ELF-1 (cell line): ENCODE data around the gene CD99.
A peak's percentile ranks its signal among the peaks of the same experiment; 100 is the strongest.
"Not testable (repeated sequence)": the region's sequence is repeated elsewhere in the genome, so short reads cannot be mapped to it uniquely, and the experiment has no call there.

Source experiments
- DNase-seq: peaks from one replicate; pipeline ENCODE4 v3.0.0-alpha.2; 2016; ENCODE audit warnings: low read depth, low spot score

Gene CD99

DNA sequence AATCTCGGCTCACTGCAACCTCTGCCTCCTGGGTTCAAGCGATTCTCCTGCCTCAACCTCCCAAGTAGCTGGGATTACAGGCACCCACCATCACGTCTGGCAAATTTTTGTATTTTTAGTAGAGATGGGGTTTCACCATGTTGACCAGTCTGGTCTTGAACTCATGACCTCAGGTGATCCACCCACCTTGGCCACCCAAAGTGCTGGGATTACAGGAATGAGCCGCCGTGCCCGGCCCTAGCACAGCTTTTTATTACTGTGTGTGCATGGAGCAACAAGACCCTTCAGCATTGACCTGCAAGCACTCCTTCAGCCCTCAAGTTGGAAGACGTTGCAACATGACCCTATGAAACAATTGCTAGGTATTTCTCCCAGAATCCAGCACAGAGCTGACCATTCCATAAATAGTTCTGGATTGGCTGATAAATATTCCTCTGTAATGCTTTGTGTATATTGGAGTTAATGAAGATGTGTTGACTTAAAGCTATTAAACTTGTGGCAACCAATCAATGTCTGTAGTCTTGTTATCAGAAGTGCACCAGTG is 15.4 kb upstream of the CD99 start:
- not testable (repeated sequence) for DNase-seq

DNA sequence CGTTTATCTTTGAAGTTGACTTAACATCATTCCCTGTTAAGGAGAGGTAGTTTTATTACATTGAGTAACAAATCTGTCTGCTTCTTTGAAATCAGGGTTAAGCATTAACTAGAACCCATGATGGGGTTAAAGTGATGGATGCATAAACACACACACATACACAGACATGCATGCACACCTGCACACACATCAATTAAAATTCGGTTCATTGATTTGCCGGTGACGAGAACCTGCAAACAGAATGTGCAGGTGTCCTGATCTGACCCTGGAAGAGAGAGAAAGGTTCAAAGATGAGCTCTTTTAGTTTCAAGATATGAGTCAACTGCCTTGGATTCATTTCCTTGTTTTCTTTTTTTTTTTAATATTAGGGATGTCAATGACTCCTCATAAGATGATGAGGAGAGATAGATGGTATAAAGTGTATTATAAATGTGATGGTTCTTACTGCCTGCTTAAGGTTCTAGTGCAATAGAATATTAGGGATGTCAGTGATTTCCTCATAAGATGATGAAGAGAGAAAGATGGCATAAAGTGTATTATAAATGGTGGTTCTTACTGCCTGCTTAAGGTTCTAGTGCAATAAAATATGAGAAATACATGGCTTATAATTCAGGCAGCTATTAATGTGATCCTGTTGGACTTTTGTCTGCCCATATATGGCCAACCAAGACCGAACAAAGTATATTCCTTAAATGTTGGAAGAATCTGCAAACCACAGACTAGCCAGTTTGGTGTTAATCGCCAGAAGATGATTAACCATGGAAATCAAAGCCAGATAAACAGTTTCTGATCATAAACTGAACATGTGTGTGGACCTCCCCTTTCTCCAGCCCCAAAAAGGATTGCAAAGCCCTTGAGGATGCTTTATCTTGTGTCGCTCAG is 14.1 kb upstream of the CD99 start:
- no peak for DNase-seq

DNA sequence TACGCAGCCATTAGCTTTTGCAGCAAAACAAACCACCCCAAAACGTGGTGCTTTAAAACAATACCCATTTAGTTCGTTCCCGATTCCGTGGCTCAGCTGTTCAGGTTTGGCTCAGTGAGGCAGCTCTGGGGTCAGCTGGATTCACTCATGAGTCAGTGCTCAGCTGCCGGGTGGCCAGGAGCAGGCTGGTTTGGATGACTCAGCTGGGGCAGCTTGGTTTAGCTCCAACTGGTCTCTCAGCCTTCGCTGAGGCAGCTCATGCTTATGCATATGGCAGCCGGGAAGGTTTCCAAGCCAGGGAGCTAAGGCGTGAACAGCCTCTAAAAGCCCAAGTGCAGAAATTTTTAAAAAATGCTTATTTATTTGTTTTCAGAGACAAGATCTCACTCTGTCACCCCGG is 13.3 kb upstream of the CD99 start:
- peak; percentile 59 for DNase-seq

DNA sequence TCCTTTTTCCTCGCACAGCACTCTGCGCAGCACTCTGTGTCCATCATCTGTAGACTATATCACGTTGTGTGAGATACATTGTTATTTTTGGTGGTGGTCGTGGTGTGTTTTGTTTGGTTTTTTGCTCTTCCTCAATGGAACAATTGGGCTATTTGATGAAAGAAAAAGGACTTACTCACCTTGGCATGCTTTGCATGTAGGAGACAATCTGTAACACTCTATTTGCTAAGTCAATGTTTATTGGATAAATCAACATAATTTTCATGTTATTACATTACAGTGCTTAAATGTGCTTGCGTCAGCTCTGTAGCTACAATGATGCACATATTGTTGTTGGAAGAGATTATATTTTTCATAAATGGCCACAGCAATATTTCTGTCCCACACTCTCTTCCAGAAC is 12.5 kb upstream of the CD99 start:
- no peak for DNase-seq

DNA sequence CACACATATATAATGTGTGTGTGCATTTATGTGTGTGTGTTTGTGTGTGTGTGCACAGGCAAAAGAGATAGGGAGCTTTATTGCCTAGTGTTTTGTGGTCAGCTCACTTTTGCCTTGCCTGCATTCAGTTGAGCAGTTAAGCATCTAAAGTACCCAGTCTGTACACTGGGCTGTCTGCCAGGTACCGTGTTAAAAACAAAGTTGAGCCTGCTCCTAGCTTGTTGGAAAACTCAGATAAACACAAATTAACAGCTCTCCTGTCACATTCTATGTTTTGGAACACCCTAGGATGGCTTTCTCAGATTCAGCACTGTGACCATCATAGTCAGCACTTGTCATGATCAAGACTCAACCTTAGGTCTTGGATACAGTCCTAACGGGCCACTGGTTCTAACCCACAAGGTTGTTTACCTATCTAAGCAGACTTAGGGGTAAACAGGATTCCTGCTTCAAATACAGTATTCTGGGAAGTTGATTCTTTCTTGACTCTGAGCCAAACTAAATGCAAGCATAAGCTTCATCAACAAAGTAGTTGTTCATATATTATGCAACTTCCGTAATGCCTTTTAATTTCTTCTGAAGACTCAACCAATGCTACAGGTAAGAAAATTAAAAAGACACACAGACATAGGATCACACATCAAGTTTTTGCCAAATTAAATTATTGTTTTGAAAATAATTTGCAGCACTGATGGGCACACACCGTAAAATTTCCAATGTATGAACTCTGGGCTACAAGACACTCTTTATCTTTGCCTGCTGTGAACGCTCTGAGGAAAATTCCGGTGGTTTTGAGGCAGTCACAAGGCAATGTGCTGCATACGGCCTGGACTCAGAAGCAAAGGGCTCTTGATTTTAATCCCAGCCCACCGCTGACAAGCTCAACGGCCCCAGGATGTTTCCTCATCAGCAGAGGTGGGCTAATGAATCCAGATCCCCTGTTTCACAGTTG is 11.3 kb upstream of the CD99 start:
- DNase-seq: no peak

DNA sequence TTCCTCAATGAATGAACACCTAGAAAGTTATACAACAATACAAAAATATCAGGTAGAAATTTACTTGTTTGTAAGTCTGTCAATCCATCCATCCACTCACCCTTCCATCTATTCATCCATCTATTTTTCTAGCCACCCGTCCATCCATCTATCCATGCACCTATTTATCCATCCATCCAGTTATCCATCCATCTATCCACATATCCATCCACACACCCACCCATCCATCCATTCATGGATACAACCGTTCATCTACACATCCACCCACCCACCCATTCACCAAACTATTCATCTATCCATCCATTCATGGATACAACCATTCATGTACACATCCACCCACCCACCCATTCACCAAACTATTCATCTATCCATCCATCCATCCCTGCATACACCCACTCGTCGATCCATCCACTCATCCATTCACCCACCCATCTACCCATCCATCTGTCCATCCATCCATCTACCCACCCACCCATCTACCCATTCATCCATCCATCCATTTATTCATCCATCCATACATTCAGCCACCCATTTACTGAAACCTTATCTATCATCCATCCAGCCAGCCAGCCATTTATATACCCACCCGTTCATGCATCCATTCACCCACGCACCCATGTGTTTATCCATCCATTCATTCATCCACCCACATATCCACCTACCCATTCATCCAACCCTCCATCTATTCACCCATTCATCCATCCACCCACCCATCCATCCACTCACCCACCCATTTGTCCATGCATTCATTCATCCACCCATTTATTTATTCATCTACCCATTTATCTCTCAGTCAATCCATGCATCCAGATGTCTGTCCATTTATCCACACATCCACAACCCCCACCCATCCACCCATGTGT is 10.4 kb upstream of the CD99 start:
- no peak for DNase-seq

DNA sequence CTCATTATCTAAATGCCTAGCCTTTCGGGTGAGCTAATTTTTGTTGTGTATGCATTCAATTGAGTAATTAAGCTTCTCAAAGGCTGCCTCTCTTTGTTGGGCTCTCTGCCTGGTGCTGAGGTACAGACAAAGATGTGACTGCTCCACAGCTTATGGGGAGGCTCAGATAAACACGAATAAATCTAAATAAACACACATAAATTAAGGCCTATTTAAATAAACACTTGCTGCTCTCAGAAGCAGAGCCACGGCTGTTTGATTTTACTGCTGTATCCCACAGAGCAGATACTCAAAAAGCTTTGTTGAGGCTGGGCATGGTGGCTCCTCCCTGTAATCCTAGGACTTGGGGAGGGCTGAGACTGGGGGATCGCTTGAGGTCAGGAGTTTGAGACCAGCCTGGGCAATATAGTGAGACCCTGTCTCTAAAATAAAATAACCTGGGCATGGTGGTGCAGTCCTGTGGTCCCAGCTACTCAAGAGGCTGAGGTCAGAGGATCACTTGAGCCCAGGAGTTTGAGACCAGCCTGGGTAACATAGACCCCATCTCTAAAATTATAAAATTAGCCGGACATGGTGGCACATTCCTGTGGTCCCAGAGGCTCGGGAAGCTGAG is 8.4 kb upstream of the CD99 start:
- no peak for DNase-seq

DNA sequence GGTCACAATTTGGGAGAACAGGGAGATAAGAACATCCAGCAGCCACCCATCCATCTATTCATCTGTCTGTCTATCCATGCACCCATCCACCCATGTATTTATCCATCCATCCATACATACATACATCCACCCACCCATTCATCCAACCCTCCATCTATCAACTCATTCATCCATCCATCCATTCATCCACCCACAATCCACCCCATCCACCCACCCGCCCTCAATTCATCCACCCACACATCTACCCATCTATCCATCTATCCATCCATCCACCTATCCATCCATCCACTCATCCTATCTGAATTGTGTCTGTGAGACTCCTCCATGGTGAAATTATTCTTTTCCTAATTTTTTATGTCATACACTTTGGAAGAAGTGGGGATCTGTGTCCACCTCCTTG is 6.8 kb upstream of the CD99 start:
- DNase-seq: no peak

DNA sequence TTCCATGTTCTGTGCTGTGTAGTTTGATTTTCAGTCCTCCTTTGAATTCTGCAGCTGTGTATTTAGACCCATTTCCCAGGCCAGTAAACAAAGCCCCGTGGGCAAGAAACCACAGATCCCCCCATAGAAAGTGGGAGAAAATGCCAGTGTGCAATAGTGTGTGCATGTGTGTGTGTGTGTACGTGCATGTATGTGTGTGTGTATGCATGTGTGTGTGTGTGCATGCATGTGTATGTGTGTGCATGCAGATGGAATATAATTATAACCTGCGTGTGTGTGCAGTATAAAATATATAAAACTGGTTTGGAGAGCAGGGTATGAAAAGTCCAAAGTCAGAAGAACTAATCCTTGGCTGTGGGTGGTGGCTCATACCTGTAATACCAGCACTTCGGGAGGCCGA is 5.2 kb upstream of the CD99 start:
- DNase-seq: no peak

DNA sequence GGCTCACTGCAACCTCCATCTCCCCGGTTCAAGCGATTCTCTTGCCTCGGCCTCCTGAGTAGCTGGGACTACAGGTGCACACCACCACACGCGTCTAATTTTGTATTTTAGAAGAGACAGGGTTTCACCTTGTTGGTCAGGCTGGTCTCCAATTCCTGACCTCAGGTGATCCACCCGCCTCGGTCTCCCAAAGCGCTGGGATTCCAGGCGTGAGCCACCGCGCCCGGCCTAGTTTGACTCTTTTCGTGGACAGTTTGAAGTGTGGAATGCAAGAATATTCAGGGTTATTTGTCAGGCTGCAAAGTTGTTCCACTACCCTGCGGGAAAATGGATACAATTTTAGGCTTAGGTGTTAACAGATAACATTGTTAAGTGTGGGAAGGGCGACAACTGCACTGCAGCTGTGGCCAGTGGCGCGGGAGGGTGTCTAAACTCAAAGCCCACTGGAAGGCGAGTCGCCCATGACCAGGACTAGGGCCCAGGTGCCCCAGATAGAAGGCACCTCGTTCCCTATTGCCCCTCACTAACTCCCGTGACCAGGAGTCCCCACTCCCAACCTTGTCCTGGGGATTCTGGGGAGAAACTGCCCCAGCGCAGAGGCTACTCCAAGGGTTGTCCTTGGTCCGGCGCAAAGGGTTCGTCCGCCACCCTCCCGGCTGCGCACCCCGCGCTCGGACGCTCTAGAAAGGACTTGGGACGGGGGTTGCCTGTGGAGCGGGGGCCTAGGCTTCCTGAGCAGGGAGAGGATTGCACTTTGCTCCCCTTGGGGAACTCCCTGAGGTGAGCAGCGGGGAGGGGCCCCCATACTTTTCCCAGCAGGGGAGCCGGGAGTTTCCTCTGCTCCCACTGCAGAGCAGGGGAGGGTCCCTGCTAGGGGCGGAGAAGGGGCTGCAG is 1.1 kb upstream of the CD99 start:
- DNase-seq: no peak

DNA sequence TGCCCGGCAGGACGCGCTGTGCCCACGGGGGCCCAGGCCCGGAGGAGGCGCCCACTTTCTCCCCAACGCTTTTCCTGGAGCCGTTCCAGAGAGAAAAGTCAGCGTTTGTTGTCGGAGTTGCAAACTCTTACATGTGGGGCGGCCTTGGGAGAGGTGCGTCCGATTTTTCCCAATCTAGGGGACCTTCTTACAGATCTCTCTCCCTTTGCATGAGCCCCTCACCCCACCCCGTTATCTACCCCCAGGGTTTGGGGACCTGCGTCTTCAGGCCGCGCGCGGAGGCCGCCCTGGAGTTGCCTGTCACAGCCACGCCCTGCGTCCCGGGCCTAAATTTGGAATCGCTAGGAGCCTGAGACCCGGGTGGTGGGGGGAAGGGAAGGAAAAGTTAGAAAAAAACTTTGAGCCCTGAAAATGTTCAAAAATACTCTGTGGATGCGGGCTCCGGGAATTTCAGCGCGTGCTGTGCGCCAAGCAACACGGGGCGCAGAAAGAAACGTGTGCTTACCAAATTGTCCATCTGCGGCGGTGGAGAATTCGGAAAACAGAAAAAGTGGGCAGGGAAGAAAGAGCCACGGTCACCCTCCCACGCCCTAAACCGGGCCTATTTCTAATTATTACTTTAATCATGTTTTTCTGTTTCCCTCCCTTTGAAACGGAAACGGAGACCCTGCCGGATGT is 587 bp downstream of the CD99 start:
- DNase-seq: peak; percentile 34

DNA sequence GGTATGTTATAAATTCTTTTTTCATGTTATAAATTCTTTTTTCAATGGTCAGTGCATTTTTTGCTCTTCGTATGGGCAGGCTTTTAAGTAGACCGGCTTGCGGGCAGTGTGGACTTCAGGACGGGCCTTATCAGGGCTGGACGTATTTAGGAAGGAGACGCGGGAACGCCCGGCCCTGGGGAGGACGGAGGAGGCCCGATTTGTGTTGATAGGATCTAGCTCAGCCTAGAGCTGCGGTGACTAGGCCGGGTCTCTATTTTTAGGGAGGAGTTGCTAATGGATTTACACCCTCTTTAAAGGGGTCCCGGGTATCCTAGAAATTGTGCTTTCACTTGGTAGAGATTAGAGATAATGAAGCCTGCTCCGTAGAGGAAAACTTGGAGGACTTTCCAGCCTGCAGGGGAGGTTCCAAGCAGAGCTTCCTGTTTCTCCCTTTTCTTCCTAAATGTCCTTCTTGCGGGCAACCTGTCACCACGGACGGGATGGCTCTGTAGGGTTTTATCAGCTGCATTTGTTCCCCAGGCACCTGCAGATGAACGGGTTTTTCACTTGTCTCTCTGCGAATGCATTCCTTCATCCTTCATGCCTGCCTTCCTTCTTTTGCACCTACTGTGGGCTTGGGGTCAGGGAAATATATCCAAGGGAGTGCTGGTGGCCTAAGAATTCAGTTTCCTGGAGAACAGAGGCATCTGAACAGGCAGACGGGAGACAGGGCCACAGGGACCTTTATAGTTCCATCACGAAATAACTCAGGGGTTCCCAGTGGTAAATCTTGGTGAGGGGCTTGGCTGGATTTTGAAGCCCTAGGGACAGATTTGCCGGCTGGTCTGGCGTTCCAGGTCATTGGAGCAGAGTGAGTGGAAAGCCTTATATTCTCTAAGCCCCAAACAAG is 1.4 kb downstream of the CD99 start:
- DNase-seq: peak; percentile 72

DNA sequence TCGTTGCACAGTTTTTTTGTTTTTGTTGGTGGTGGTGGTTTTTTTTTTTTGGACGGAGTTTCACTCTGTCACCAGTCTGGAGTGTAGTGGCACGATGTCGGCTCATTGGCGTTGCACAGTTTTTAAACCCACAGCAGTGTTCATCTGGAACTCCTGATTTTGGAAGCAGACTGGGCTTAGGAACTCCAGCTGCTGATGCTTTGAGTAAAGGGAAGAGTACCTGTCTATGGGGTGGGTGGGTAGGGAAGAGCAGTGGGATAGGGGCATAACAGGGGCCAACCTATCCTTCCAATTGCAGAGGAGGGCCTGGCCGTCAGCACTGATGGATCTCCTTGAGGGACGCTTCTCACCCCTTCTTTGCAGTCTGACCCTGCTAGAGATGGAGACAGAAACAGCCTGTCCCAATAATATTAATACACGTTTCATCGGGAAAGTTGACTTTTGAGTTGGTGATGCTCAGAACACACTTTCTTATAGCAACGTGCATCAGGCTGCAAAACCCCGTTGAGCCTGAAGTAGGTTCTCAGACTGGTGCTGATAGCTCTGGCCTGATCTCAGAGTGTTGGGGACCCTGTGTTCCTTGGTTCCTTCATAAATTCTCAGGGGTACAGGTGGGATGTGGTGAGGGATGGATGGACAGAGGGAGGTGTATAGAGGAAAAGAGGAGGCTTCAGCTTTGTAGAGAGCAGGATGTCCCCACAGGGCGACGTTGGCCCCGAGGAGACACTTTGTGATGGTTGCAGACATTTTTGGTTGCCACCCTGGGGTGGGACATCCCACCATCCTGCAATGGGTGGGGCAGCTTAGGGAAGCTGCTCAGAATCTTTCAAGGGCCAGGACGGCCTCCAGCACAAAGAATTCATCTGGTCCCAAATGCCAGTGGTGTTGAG is 2.3 kb downstream of the CD99 start:
- no peak for DNase-seq

DNA sequence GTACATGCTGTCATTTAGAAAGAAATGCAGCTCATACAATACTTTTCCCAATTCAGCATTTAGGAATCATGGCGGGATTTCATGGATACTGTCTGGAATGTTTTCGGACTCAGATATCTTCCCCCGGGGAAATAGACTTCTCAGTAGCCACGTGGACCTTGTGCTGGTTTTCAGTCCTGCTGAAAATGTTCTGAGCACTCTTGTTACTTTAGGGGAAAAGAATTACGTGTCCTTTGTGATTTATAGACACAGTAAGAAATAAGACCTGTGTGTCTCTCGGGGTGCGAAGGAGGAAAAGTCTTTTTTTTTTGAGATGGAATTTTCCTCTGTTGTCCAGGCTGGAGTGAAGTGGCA is 3.8 kb downstream of the CD99 start:
- DNase-seq: no peak

DNA sequence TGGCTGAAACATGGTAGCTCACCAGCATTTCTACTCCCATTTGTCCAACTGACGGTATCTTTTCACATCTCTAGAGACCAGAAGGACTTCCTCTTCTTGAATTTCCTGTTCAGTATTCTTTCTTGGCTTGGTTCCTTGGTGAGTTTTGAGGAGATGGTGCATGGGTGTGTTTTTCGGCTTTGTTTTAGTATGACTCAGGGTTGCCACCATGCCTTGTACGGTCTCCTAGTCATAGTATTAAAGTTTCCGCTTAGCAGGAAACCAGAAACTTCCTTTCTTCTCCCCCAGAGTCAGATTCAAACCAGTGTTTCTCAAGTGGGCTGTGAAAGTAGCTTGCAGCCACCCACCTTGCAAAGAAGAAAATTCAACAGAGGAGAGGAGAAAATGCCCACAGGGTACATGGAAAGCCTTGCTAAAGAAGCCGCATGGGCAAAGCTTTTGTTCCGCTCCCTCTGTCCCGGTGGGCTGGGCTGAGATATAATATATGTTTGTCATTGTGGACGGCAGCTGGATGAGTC is 5.7 kb downstream of the CD99 start:
- DNase-seq: peak; percentile 36

DNA sequence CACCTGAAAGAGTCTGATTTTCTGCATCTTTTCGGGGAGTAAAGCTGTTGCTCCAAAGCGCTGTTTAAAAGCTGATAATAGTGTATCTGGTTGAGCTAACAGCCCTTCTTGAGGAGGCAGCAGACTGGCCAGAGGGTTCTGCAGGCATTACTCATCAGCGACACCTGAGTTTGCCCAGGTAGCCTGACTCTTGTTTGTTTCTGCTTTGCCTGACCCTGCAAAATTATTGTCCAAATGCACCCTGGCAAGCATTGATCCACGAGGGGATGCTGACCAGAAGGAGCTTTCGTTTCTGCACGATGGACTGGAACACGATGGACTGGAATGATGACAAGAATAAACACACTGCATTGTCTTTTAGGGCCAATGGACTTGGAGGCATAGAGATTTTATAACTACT is 6.2 kb downstream of the CD99 start:
- no peak for DNase-seq

DNA sequence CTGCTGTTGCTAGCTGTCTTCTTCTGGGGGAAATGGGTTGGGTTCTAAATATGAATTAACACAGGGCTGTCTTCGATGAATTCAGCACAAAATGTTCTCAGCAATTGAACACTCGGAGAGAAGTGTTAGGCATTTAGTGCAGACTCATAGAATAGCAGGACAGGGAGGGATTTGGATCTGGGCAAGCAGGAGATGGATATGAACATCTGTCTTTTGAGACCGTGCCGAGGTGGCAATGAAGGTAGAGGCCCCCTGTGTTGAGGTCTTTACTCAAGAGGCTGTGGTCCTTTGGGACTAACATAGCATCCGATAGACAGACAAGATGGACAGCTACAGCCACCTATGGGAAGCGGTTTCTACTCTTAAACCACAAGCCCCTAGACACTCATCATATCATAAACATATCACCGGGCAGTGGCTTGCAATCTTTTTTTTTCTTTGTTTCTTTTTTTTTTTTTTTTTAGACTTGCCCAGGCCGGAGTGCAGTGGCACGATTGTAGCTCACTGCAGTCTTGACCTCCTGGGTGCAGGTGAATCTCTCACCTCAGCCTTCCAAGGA is 6.7 kb downstream of the CD99 start:
- DNase-seq: no peak
